Adrenal gland (tissue), 12 donors: ENCODE measurements around the gene INPP5A. TPM values are rescaled to one million over a fixed set of nuclear protein-coding genes. Genes with fewer than 3 reads are reported as not detected.

Source experiments
- DNase-seq, 7 donors: peaks; one replicate each; pipeline ENCODE4 v3.0.0-alpha.2; 2019 to 2020
- H3K27ac ChIP-seq, 5 donors: fragments of 200-600 bp; sonication (generic) in 4 of 5; 1 replicate in 3 of 5; 2 replicates in 2 of 5; pipeline versions ENCODE4 v1.5.1 to v1.8.0; 2016 to 2020; ENCODE audit warnings: mild to moderate bottlenecking in 1 of 5
- H3K27me3 ChIP-seq: fragments of 200-600 bp; 2 replicates; pipeline ENCODE4 v1.8.0; 2021
- H3K36me3 ChIP-seq, 2 donors: fragments of 200-600 bp; replicated peaks in 1 of 2; 1 replicate in 1 of 2; 2 replicates in 1 of 2; pipeline versions ENCODE4 v1.5.1 to v1.8.0; 2018 to 2022
- H3K4me1 ChIP-seq, 2 donors: fragments of 200-600 bp; replicated peaks in 1 of 2; 1 replicate in 1 of 2; 2 replicates in 1 of 2; pipeline versions ENCODE4 v1.5.1 to v1.8.0; 2018 to 2021
- H3K4me3 ChIP-seq, 4 donors: fragments of 200-600 bp; sonication (generic) in 3 of 4; one replicate each; pipeline ENCODE4 v1.5.1; 2016 to 2018
- H3K9me3 ChIP-seq, 3 donors: fragments of 200-600 bp; sonication (generic) in 1 of 3; replicated peaks in 1 of 3; 1 replicate in 2 of 3; 2 replicates in 1 of 3; pipeline versions ENCODE4 v1.5.1 to v1.8.0; 2016 to 2021
- CTCF ChIP-seq, 6 experiments: fragments of 450-650 bp in 4 of 6; fragments of 200-600 bp in 2 of 6; sonication (generic) in 1 of 6; IDR thresholded peaks; 1 replicate in 5 of 6; 2 replicates in 1 of 6; pipeline versions ENCODE4 v1.5.1 to v1.8.0; 2016 to 2021; ENCODE audit warnings: antibody characterized with exemption in 6 of 6, mild to moderate bottlenecking in 2 of 6, moderate library complexity in 1 of 6
- POLR2A ChIP-seq, 2 donors: fragments of 450-650 bp; IDR thresholded peaks; one replicate each; pipeline ENCODE4 v1.6.1; 2017; ENCODE audit warnings: antibody characterized with exemption in 2 of 2, mild to moderate bottlenecking in 2 of 2, moderate library complexity in 1 of 2
- WGBS, 4 donors: extraction: QIAGEN DNeasy Blood & Tissue Kit in 2 of 4; methylation state at CpG; one replicate each; pipeline versions ENCODE4 v1.1.5 to v1.1.7; 2013 to 2017; 5-methylcytosine and 5-hydroxymethylcytosine counted together
- intact Hi-C, 2 donors: fragments of 100-400 bp; cut with DNase I; formaldehyde crosslinking; loops; one replicate each; pipeline versions ENCODE4 v1.14.1 to v1.15.0; 2022 to 2023
- polyA plus RNA-seq, 3 donors: library from polyadenylated mRNA; stranded (reverse); fragments of 200-250 nt in 2 of 3; fragments of 350-450 nt in 1 of 3; fragmentation: Illumina TruSeq in 1 of 3; extraction: RNeasy Lipid Tissue Mini Kit (QIAGEN cat#74804) in 1 of 3; gene quantifications; one replicate each; pipeline ENCODE4 v1.2.3, GENCODE V29; 2013 to 2014
- total RNA-seq, 9 donors: library from RNA; depleted of rRNA in 4 of 9; stranded (reverse); fragments of >200 nt in 4 of 9; fragments of 120-200 nt in 1 of 9; fragmentation: NEBNext Ultra II Directional in 1 of 9; extraction: Animal tissue kit (Norgen Biotek cat#: 25700) in 1 of 9; gene quantifications; one replicate each; pipeline versions ENCODE4 v1.1.0 to v1.2.4, GENCODE V29; 2013 to 2023
- donor health status: healthy with polysubstance abuse.
- donor health status: Bipolar disorder and iron deficiency.
- donor health status: DM: yes; HTN: yes; CAD: no.
- donor health status: DM: no; HTN: no; CAD: no.
- donor health status: DM: no; HTN: no; CAD: no.
- donor health status: DM: yes; HTN: yes; CAD: no.

INPP5A gene
- total and polyA plus RNA-seq, 12 donors: 13.5 to 62.9 (median 37.5) TPM

GRCh38 chr10:132674311-132674710 lies 136.7 kb downstream of the INPP5A start:
- Histone ChIP-seq H3K4me1 (no peaks in the 10 kb centered on the region), H3K27ac (no peak overlapping the region), H3K9me3 (no peaks in the 10 kb centered on the region), H3K4me3 (no peak overlapping the region), H3K27me3 (no peaks in the 10 kb centered on the region), H3K36me3 (no peaks in the 10 kb centered on the region)
- WGBS, 4 donors: 95 to 98% (median 97%) methylated on average over 9 of the region's 9 CpGs
- TF ChIP-seq CTCF (IDR thresholded peaks at IDR 0.05): no peak
- TF ChIP-seq POLR2A (IDR thresholded peaks at IDR 0.05): no peak
- DNase-seq: peak in 3 of 7 donors; percentile 1 to 33 (median 9)
- intact Hi-C loops: no loop called here

- peak in 1 of 7 donors; percentile 30 for DNase-seq
- Histone ChIP-seq H3K9me3 (no peaks in the 10 kb centered on the region), H3K4me1 (no peaks in the 10 kb centered on the region), H3K4me3 (no peak overlapping the region), H3K27me3 (no peaks in the 10 kb centered on the region), H3K36me3 (no peaks in the 10 kb centered on the region), H3K27ac (no peak overlapping the region)
- TF ChIP-seq CTCF (IDR thresholded peaks at IDR 0.05) (no peak), POLR2A (IDR thresholded peaks at IDR 0.05) (no peak)
- intact Hi-C loops: no loop called here
- WGBS, 4 donors: 89 to 96% (median 94%) methylated on average over 23 of the region's 23 CpGs
Observed at GRCh38 chr10:132675031-132675740, 137.6 kb downstream of the INPP5A start.

- H3K4me3 ChIP-seq: no peak overlapping the region
- TF ChIP-seq CTCF (IDR thresholded peaks at IDR 0.05): no peak
- no peak for TF ChIP-seq POLR2A (IDR thresholded peaks at IDR 0.05)
- 91 to 95% (median 94%) methylated on average over 17 of the region's 17 CpGs for WGBS, 4 donors
- H3K4me1 ChIP-seq: no peaks in the 10 kb centered on the region
- H3K36me3 ChIP-seq: no peaks in the 10 kb centered on the region
- no peaks in the 10 kb centered on the region for H3K27me3 ChIP-seq
- H3K9me3 ChIP-seq: no peaks in the 10 kb centered on the region
- peak in 3 of 7 donors; percentile 2 to 46 (median 6) for DNase-seq
- intact Hi-C loops: no loop called here
- H3K27ac ChIP-seq: no peak overlapping the region
Observed at GRCh38 chr10:132676193-132676891, 138.8 kb downstream of the INPP5A start.

- Histone ChIP-seq H3K27ac (no peak overlapping the region), H3K4me1 (no peaks in the 10 kb centered on the region), H3K4me3 (no peak overlapping the region), H3K27me3 (no peaks in the 10 kb centered on the region), H3K36me3 (no peaks in the 10 kb centered on the region), H3K9me3 (no peaks in the 10 kb centered on the region)
- 82 to 100% (median 94%) methylated on average over 3 to 4 of the region's 4 CpGs for WGBS, 4 donors
- no peak for TF ChIP-seq POLR2A (IDR thresholded peaks at IDR 0.05)
- TF ChIP-seq CTCF (IDR thresholded peaks at IDR 0.05): no peak
- DNase-seq: peak in 2 of 7 donors; percentile 7 to 45
- intact Hi-C loops: no loop called here
Observed at GRCh38 chr10:132677096-132677472, 139.5 kb downstream of the INPP5A start.
